Testis (tissue), 2 donors: ENCODE measurements around the gene POLR3H.

Experiments
- CTCF ChIP-seq, 3 experiments: fragments of 450-650 bp in 2 of 3; fragments of 200-600 bp in 1 of 3; sonication (generic) in 1 of 3; IDR thresholded peaks; one replicate each; pipeline ENCODE4 v1.5.1; 2016 to 2019; ENCODE audit warnings: antibody characterized with exemption in 3 of 3, mild to moderate bottlenecking in 2 of 3, moderate library complexity in 1 of 3
- POLR2A ChIP-seq: fragments of 450-650 bp; IDR thresholded peaks from one replicate; pipeline ENCODE4 v1.6.1; 2017; ENCODE audit warnings: antibody characterized with exemption, mild to moderate bottlenecking, moderate library complexity

- no peak for TF ChIP-seq CTCF (IDR thresholded peaks at IDR 0.05)
- TF ChIP-seq POLR2A: no peak
Observed at GRCh38 chr22:41534219-41534618, 10.1 kb downstream of the POLR3H start.
